GM12878 (cell line): ENCODE results near the gene FGD4. TPM values are rescaled to one million over a fixed set of nuclear protein-coding genes. Genes with fewer than 3 reads are reported as not detected.

Experiments used
- ATAC-seq: fragments of 200-7000 bp; cut with Tn5 transposase; 3 replicates; pipeline ENCODE4 v1.9.1; 2020; ENCODE audit warnings: mild to moderate bottlenecking, moderate library complexity
- BruUV-seq: library from RNA; stranded (reverse); fragments of 400-500 nt; replicated peaks from 2 replicates; lab custom pipeline; 2021; lab: Mats Ljungman, UMichigan
- CTCF ChIA-PET: fragments of 300-600 bp; sonication (Branson Sonifier 250); formaldehyde crosslinking; extraction: SDS; loops from one replicate; lab custom pipeline; 2021; ENCODE audit warnings: inconsistent platforms; lab: Yijun Ruan, JAX
- POLR2A ChIA-PET: fragments of 350-600 bp; formaldehyde crosslinking; extraction: SDS; loops from one replicate; lab custom pipeline; 2021; ENCODE audit warnings: inconsistent platforms; lab: Charles Lee
- RAD21 ChIA-PET: fragments of 300-600 bp; sonication (Branson Sonifier 250); formaldehyde crosslinking; loops from one replicate; lab custom pipeline; 2023; ENCODE audit warnings: antibody characterized with exemption; ENCODE audit not compliant: unreplicated experiment; lab: Charles Lee
- SMC1A ChIA-PET: fragments of 300-600 bp; sonication (Branson Sonifier 250); formaldehyde crosslinking; loops from one replicate; lab custom pipeline; 2023; ENCODE audit not compliant: unreplicated experiment, uncharacterized antibody; lab: Charles Lee
- DNase-seq: peaks from one replicate; pipeline ENCODE4 v3.0.0-alpha.2; 2011; ENCODE audit warnings: low read depth, low spot score
- FAIRE-seq: peaks from 3 replicates; lab custom pipeline; 2011; peaks lifted over from hg19 to GRCh38; lab: Jason Lieb, UNC
- H2AFZ ChIP-seq: 2 replicates; pipeline ENCODE4 v1.6.0; 2011; ENCODE audit warnings: low read depth, low read length, control low read depth; ENCODE audit not compliant: control insufficient read depth
- H3K27ac ChIP-seq: 2 replicates; pipeline ENCODE4 v1.5.1; 2011; ENCODE audit warnings: control low read depth; ENCODE audit not compliant: control insufficient read depth, insufficient read depth
- H3K27me3 ChIP-seq, 2 experiments: replicated peaks in 1 of 2; 2 replicates each; pipeline versions ENCODE4 v1.6.0 to v1.6.1; 2011; ENCODE audit warnings: low read length in 1 of 2; ENCODE audit not compliant: control insufficient read depth in 2 of 2, insufficient read depth in 2 of 2
- H3K36me3 ChIP-seq, 2 experiments: 2 replicates each; pipeline ENCODE4 v1.5.1; 2011; ENCODE audit warnings: low read length in 1 of 2; ENCODE audit not compliant: control insufficient read depth in 2 of 2, insufficient read depth in 2 of 2
- H3K4me1 ChIP-seq: 2 replicates; pipeline ENCODE4 v1.6.1; 2011; ENCODE audit warnings: mild to moderate bottlenecking, low read length, moderate library complexity, mixed read lengths; ENCODE audit not compliant: control insufficient read depth, insufficient read depth
- H3K4me2 ChIP-seq: 2 replicates; pipeline ENCODE4 v1.6.0; 2011; ENCODE audit warnings: control low read depth; ENCODE audit not compliant: control insufficient read depth, insufficient read depth
- H3K4me3 ChIP-seq: fragments of 200-600 bp; sonication (generic); 2 replicates; pipeline ENCODE4 v1.5.1; 2016
- H3K79me2 ChIP-seq: 2 replicates; pipeline ENCODE4 v1.6.0; 2011; ENCODE audit warnings: low read length; ENCODE audit not compliant: control insufficient read depth, insufficient read depth
- H3K9ac ChIP-seq: 2 replicates; pipeline ENCODE4 v1.8.0; 2011; ENCODE audit warnings: low read length, control low read depth, mixed read lengths; ENCODE audit not compliant: control insufficient read depth, insufficient read depth
- H3K9me3 ChIP-seq: replicated peaks from 3 replicates; pipeline ENCODE4 v1.5.1; 2011; ENCODE audit warnings: mild to moderate bottlenecking, low read length; ENCODE audit not compliant: control insufficient read depth, insufficient read depth
- H4K20me1 ChIP-seq: 2 replicates; pipeline ENCODE4 v1.6.0; 2011; ENCODE audit not compliant: control insufficient read depth, insufficient read depth
- ASH2L ChIP-seq: fragments of 300-600, 200-600 bp; sonication (generic); IDR thresholded peaks from 2 replicates; pipeline ENCODE4 v1.6.1; 2017; ENCODE audit warnings: low read depth, mild to moderate bottlenecking, borderline replicate concordance
- ATF3 ChIP-seq: IDR thresholded peaks from 2 replicates; pipeline ENCODE4 v1.6.1; 2011; ENCODE audit warnings: low read depth, mild to moderate bottlenecking, low read length, moderate library complexity, borderline replicate concordance; ENCODE audit errors: extremely low read depth
- E2F8 ChIP-seq: fragments of 450-650 bp; IDR thresholded peaks from 2 replicates; pipeline ENCODE4 v1.6.1; 2018; ENCODE audit warnings: mild to moderate bottlenecking, low read depth, moderate library complexity; ENCODE audit not compliant: partially characterized antibody
- ETV6 ChIP-seq, 2 experiments: fragments of 450-650 bp in 1 of 2; IDR thresholded peaks in 1 of 2; conservative IDR thresholded peaks in 1 of 2; 2 replicates each; pipeline ENCODE4 v1.6.1; 2014; ENCODE audit warnings: antibody characterized with exemption in 1 of 2, borderline replicate concordance in 1 of 2, low read depth in 1 of 2, mild to moderate bottlenecking in 1 of 2, moderate library complexity in 1 of 2
- GATAD2B ChIP-seq: fragments of 450-650 bp; conservative IDR thresholded peaks from 2 replicates; pipeline ENCODE4 v1.6.1; 2017; ENCODE audit warnings: low read depth, mild to moderate bottlenecking, moderate library complexity
- IRF4 ChIP-seq: IDR thresholded peaks from 2 replicates; pipeline ENCODE4 v1.6.1; 2011; ENCODE audit warnings: low read depth, low read length
- NR2C2 ChIP-seq: IDR thresholded peaks from 2 replicates; pipeline ENCODE4 v1.6.1; 2011; ENCODE audit warnings: borderline replicate concordance, low read depth; ENCODE audit not compliant: control insufficient read depth, insufficient read length
- PAX5 ChIP-seq: IDR thresholded peaks from 2 replicates; pipeline ENCODE4 v1.6.1; 2011; ENCODE audit warnings: low read depth, low read length, borderline replicate concordance
- PML ChIP-seq: IDR thresholded peaks from 2 replicates; pipeline ENCODE4 v1.6.1; 2012; ENCODE audit warnings: low read length, inconsistent platforms
- RB1 ChIP-seq: fragments of 450-650 bp; formaldehyde crosslinking; IDR thresholded peaks from 2 replicates; pipeline ENCODE4 v1.6.1; 2017; ENCODE audit warnings: mild to moderate bottlenecking, borderline replicate concordance
- RUNX3 ChIP-seq: IDR thresholded peaks from 2 replicates; pipeline ENCODE4 v1.6.1; 2012; ENCODE audit warnings: low read length, inconsistent platforms
- SUZ12 ChIP-seq: fragments of 200-600 bp; sonication (generic); IDR thresholded peaks from one replicate; pipeline ENCODE4 v1.6.1; 2018; ENCODE audit warnings: antibody characterized with exemption, mild to moderate bottlenecking; ENCODE audit not compliant: unreplicated experiment
- USF2 ChIP-seq: IDR thresholded peaks from 2 replicates; pipeline ENCODE4 v1.6.1; 2011; ENCODE audit warnings: low read depth, low read length, improper control_type of control experiment, borderline replicate concordance
- ZNF217 ChIP-seq: fragments of 450-650 bp; IDR thresholded peaks from 2 replicates; pipeline ENCODE4 v1.6.1; 2017; ENCODE audit warnings: antibody characterized with exemption, mild to moderate bottlenecking
- ZNF384 ChIP-seq: IDR thresholded peaks from 2 replicates; pipeline ENCODE4 v1.6.1; 2012; ENCODE audit warnings: low read depth, mild to moderate bottlenecking, low read length, improper control_type of control experiment, borderline replicate concordance
- ZNF622 ChIP-seq: fragments of 450-650 bp; IDR thresholded peaks from 2 replicates; pipeline ENCODE4 v1.6.1; 2017; ENCODE audit warnings: mild to moderate bottlenecking, inconsistent platforms
- WGBS: methylation state at CpG from one replicate; pipeline ENCODE4 v1.1.6; 2016; ENCODE audit warnings: low lambda C conversion rate; ENCODE audit not compliant: insufficient replicate concordance, insufficient coverage; ENCODE audit errors: missing lambda C conversion rate; 5-methylcytosine and 5-hydroxymethylcytosine counted together
- in situ Hi-C: fragments of 300-500 bp; cut with MboI; formaldehyde crosslinking; loops from 9 replicates; pipeline ENCODE4 v1.14.3; 2018; ENCODE audit warnings: mixed read lengths
- intact Hi-C: fragments of 100-400 bp; cut with micrococcal nuclease; formaldehyde crosslinking; loops from one replicate; pipeline ENCODE4 v1.14.2; 2022; ENCODE audit not compliant: unreplicated experiment
- polyA plus RNA-seq, 11 experiments: library from polyadenylated mRNA; depleted of rRNA in 4 of 11; unstranded in 6 of 11; stranded (reverse) in 5 of 11; fragments of >200 nt; fragmentation: Nextera tagmentation in 4 of 11; fragmentation: Illumina TruSeq in 1 of 11; extraction: Ambion mirVana in 4 of 11; extraction: Trizol in 1 of 11; gene quantifications; 1 replicate in 1 of 11; 2 replicates in 10 of 11; pipeline versions ENCODE4 v1.2.1 to v1.2.3, GENCODE V29; 2011 to 2016; ENCODE audit warnings: inconsistent platforms in 2 of 11, missing spikeins in 2 of 11, low read depth in 1 of 11
- total RNA-seq, 4 experiments: library from RNA; depleted of rRNA in 3 of 4; stranded (reverse); fragments of >200 nt in 3 of 4; fragmentation: Illumina TruSeq in 1 of 4; extraction: Trizol in 1 of 4; gene quantifications; 2 replicates each; pipeline versions ENCODE4 v1.2.1 to v1.2.3, GENCODE V29; 2013 to 2021

Gene FGD4
- total and polyA plus RNA-seq, 10 of the 15 experiments (the other 5 are each of a cell fraction or from before 2014, with no cell fraction given), result 0.01 to 0.18 (median 0.08) TPM; not detected in 3

GRCh38 chr12:32686340-32686739 lies 287.0 kb downstream of the FGD4 start:
- CTCF ChIA-PET, result interaction anchor here (1.1 to 7.0 kb wide), 4 partner anchors 10 to 230 kb away, joined by 3 to 32 read pairs (median 4); partner anchors contain the start of gene YARS2
- TF ChIP-seq E2F8, result no peak
- no peak for TF ChIP-seq ATF3
- TF ChIP-seq NR2C2, result no peak
- no peak for TF ChIP-seq ASH2L
- TF ChIP-seq RB1, result no peak
- TF ChIP-seq PML, result no peak
- TF ChIP-seq GATAD2B, result no peak
- TF ChIP-seq RUNX3, result no peak
- TF ChIP-seq PAX5, result no peak
- no peak for TF ChIP-seq SUZ12
- no peak for TF ChIP-seq ZNF384
- no peak for TF ChIP-seq ZNF622
- TF ChIP-seq IRF4, result no peak
- no peak for TF ChIP-seq ETV6 (conservative IDR thresholded peaks at IDR 0.05 in 1 of 2, IDR thresholded peaks at IDR 0.05 in 1 of 2; ENCODE audit: borderline replicate concordance in 1 of 2, low read depth in 1 of 2)
- TF ChIP-seq ZNF217, result no peak
- no peak for TF ChIP-seq USF2

More at GRCh38 chr12:32686340-32686739, 287.0 kb downstream of the FGD4 start:
- peaks cover 92% of the 10 kb centered on the region for H3K79me2 ChIP-seq
- ATAC-seq, result no peak
- SMC1A ChIA-PET, result interaction anchor here (0.6 to 0.7 kb wide), 2 partner anchors 9 to 110 kb away, joined by 3 read pairs; no protein-coding TSS in a partner anchor
- no TSS peak for BruUV-seq
- H3K27ac ChIP-seq, result no peak overlapping the region
- H3K27me3 ChIP-seq, result no peaks in the 10 kb centered on the region
- in situ Hi-C loops, result no loop called here
- H2AFZ ChIP-seq, result no peak overlapping the region
- WGBS, result 95% methylated on average over 1 of the region's 1 CpG
- RAD21 ChIA-PET, result no interaction called here
- no peak overlapping the region for H3K4me2 ChIP-seq
- H3K36me3 ChIP-seq, result peaks cover 0 to 10% of the 10 kb centered on the region in 2 experiments; a peak in 1 of 4 replicates
- H3K4me3 ChIP-seq, result no peak overlapping the region
- no peak overlapping the region for H3K9ac ChIP-seq
- FAIRE-seq, result no peak
- H4K20me1 ChIP-seq, result no peaks in the 10 kb centered on the region; the same call in 1 of the 2 replicates
- POLR2A ChIA-PET, result no interaction called here
- peaks cover 4% of the 10 kb centered on the region for H3K4me1 ChIP-seq
- no peak for DNase-seq
- intact Hi-C loops, result no loop called here
- H3K9me3 ChIP-seq, result peaks cover 2% of the 10 kb centered on the region; the same call in 2 of the 3 replicates
